Hepatocyte (in vitro differentiated cells): ENCODE data around the gene STMN1.

Source experiments
- CTCF ChIP-seq: fragments of 200-600 bp; sonication (generic); IDR thresholded peaks from 2 replicates; pipeline ENCODE4 v1.5.1; 2016; ENCODE audit warnings: antibody characterized with exemption, mild to moderate bottlenecking; ENCODE audit not compliant: poor library complexity
- EZH2 ChIP-seq: fragments of 200-600 bp; sonication (generic); IDR thresholded peaks from 2 replicates; pipeline ENCODE4 v1.6.1; 2016; ENCODE audit warnings: antibody characterized with exemption, mild to moderate bottlenecking, borderline replicate concordance

DNA sequence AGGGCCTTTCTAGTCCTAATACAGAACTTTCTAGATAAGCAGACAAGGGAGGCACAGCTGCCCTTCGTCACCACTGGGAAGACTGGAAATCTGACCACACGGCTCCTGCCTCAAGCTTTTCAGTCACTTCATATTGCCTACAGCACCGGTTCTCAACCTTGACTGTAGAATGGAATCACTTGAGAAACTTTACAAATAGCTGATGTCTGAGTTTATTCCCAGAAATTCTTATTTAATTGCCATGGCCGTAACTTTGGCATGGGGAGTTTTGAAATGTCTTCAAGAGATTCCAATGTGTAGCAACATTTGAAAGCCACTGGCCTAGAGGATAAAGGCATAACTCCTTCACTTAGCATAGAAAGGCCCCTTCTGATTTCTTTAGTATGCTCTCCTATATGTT lies 42.4 kb upstream of the STMN1 start:
- no peak for TF ChIP-seq CTCF
- TF ChIP-seq EZH2: no peak
